K562 (cell line): ENCODE data around the gene SMOC2. TPM values are rescaled to one million over a fixed set of nuclear protein-coding genes. Genes with fewer than 3 reads are reported as not detected.

Source experiments
- ATAC-seq: fragments of 200-7000 bp; cut with Tn5 transposase; 3 replicates; pipeline ENCODE4 v1.9.1; 2020; ENCODE audit warnings: moderate library complexity
- BruUV-seq: library from RNA; stranded (reverse); fragments of 400-500 nt; replicated peaks from 2 replicates; lab custom pipeline; 2021; lab: Mats Ljungman, UMichigan
- CTCF ChIA-PET: fragments of 300-600 bp; formaldehyde crosslinking; extraction: SDS; loops from one replicate; lab custom pipeline; 2021; ENCODE audit warnings: low intra/inter-chr PET ratio; lab: Yijun Ruan, JAX
- POLR2A ChIA-PET: fragments of 300-600, 350-650 bp; sonication (Branson Sonifier 250); formaldehyde crosslinking; extraction: SDS; loops from one replicate; lab custom pipeline; 2021; ENCODE audit warnings: antibody characterized with exemption, inconsistent platforms; lab: Yijun Ruan, JAX
- DNase-seq, 4 experiments: peaks; one replicate each; pipeline versions ENCODE4 v3.0.0 to v3.0.0-alpha.2; 2011 to 2018; ENCODE audit warnings: low spot score in 3 of 4, mixed read lengths in 3 of 4; ENCODE audit errors: extremely low read depth in 1 of 4
- FAIRE-seq: peaks from 2 replicates; lab custom pipeline; 2011; peaks lifted over from hg19 to GRCh38; lab: Jason Lieb, UNC
- H2AFZ ChIP-seq: 2 replicates; pipeline ENCODE4 v1.6.0; 2011; ENCODE audit warnings: low read depth, low read length, control low read depth, inconsistent platforms
- H3K27ac ChIP-seq: fragments of 200-600 bp; 3 replicates; pipeline ENCODE4 v1.8.0; 2011; ENCODE audit warnings: low read depth, mild to moderate bottlenecking, control low read depth, inconsistent platforms, low read length, moderate library complexity, mixed read lengths; ENCODE audit errors: extremely low read depth
- H3K27me3 ChIP-seq, 2 experiments: fragments of 300-600 bp in 1 of 2; 2 replicates in 1 of 2; 3 replicates in 1 of 2; pipeline versions ENCODE4 v1.6.0 to v1.8.0; 2011; ENCODE audit warnings: inconsistent platforms in 2 of 2, low read length in 2 of 2, mild to moderate bottlenecking in 1 of 2, mixed read lengths in 1 of 2, moderate library complexity in 1 of 2; ENCODE audit not compliant: control insufficient read depth in 2 of 2, insufficient read depth in 2 of 2
- H3K36me3 ChIP-seq: fragments of 300-600 bp; 3 replicates; pipeline ENCODE4 v1.8.0; 2011; ENCODE audit warnings: mild to moderate bottlenecking, low read length, inconsistent platforms; ENCODE audit not compliant: control insufficient read depth, insufficient read depth
- H3K4me1 ChIP-seq, 2 experiments: fragments of 200-600 bp in 1 of 2; replicated peaks in 1 of 2; 2 replicates in 1 of 2; 3 replicates in 1 of 2; pipeline versions ENCODE4 v1.5.1 to v1.8.0; 2011; ENCODE audit warnings: inconsistent platforms in 2 of 2, low read length in 2 of 2, mild to moderate bottlenecking in 1 of 2, mixed read lengths in 1 of 2, moderate library complexity in 1 of 2; ENCODE audit not compliant: control insufficient read depth in 2 of 2, insufficient read depth in 2 of 2
- H3K4me2 ChIP-seq: 2 replicates; pipeline ENCODE4 v1.6.1; 2011; ENCODE audit warnings: low read length, control low read depth, inconsistent platforms, mixed read lengths; ENCODE audit not compliant: insufficient read depth
- H3K4me3 ChIP-seq: fragments of 200-600 bp; sonication (generic), shearing (Covaris generic); 2 replicates; pipeline ENCODE4 v1.5.1; 2016; ENCODE audit warnings: control low read depth, inconsistent platforms
- H3K79me2 ChIP-seq: fragments of 200-600 bp; 3 replicates; pipeline ENCODE4 v1.8.0; 2011; ENCODE audit warnings: low read length, inconsistent platforms; ENCODE audit not compliant: control insufficient read depth, insufficient read depth
- H3K9ac ChIP-seq, 2 experiments: 2 replicates each; pipeline versions ENCODE4 v1.6.0 to v1.6.1; 2011; ENCODE audit warnings: low read depth in 2 of 2, low read length in 2 of 2, control low read depth in 1 of 2, inconsistent platforms in 1 of 2, mild to moderate bottlenecking in 1 of 2, mixed read lengths in 1 of 2; ENCODE audit not compliant: insufficient read depth in 1 of 2
- H3K9me1 ChIP-seq: one replicate; pipeline ENCODE4 v1.6.0; 2011; ENCODE audit warnings: inconsistent platforms, mild to moderate bottlenecking, low read length, moderate library complexity; ENCODE audit not compliant: control insufficient read depth, insufficient read depth
- H3K9me3 ChIP-seq: replicated peaks from 2 replicates; pipeline ENCODE4 v1.5.1; 2011; ENCODE audit warnings: low read depth, low read length, inconsistent platforms; ENCODE audit not compliant: control insufficient read depth, insufficient read depth
- H4K20me1 ChIP-seq: replicated peaks from 2 replicates; pipeline ENCODE4 v1.6.1; 2011; ENCODE audit warnings: low read length, inconsistent platforms, mixed read lengths; ENCODE audit not compliant: control insufficient read depth, insufficient read depth
- BRF1 ChIP-seq: IDR thresholded peaks from 3 replicates; pipeline ENCODE4 v1.6.1; 2011; ENCODE audit warnings: borderline replicate concordance, mild to moderate bottlenecking; ENCODE audit not compliant: insufficient read length; ENCODE audit errors: extremely low read depth
- CREM ChIP-seq: IDR thresholded peaks from 2 replicates; pipeline ENCODE4 v1.6.1; 2014; ENCODE audit warnings: antibody characterized with exemption, low read depth
- GMEB1 ChIP-seq: fragments of 250-450 bp; sonication (Bioruptor Pico); IDR thresholded peaks from 2 replicates; pipeline ENCODE4 v1.4.0; 2020; ENCODE audit warnings: mild to moderate bottlenecking
- HDAC6 ChIP-seq: IDR thresholded peaks from 2 replicates; pipeline ENCODE4 v1.6.1; 2012; ENCODE audit warnings: low read depth, mild to moderate bottlenecking, control low read depth, inconsistent platforms, low read length, moderate library complexity
- HDAC8 ChIP-seq: fragments of 450-650 bp; IDR thresholded peaks from 2 replicates; pipeline ENCODE4 v1.6.1; 2016; ENCODE audit warnings: mild to moderate bottlenecking, missing genetic modification characterization, moderate library complexity, missing compliant biosample characterization
- NCOA4 ChIP-seq: fragments of 450-650 bp; IDR thresholded peaks from 2 replicates; pipeline ENCODE4 v1.6.1; 2018; ENCODE audit warnings: mild to moderate bottlenecking; ENCODE audit not compliant: partially characterized antibody
- NR2F6 ChIP-seq: fragments of 450-650 bp; formaldehyde crosslinking; IDR thresholded peaks from 2 replicates; pipeline ENCODE4 v1.4.0; 2020; ENCODE audit warnings: mild to moderate bottlenecking
- NRF1 ChIP-seq, 2 experiments: fragments of 450-650 bp; IDR thresholded peaks in 1 of 2; conservative IDR thresholded peaks in 1 of 2; 2 replicates each; pipeline ENCODE4 v1.6.1; 2014; ENCODE audit warnings: mild to moderate bottlenecking in 2 of 2
- PHF8 ChIP-seq: fragments of 200-600 bp; sonication (generic); IDR thresholded peaks from 2 replicates; pipeline ENCODE4 v1.6.1; 2012; ENCODE audit warnings: mixed run types, mild to moderate bottlenecking, inconsistent platforms, low read length, moderate library complexity, borderline replicate concordance
- U2AF2 ChIP-seq: fragments of 200-400 bp; formaldehyde crosslinking; optimal IDR thresholded peaks from 2 replicates; pipeline ENCODE3; 2017; ENCODE audit warnings: low read depth, mild to moderate bottlenecking, low read length
- VEZF1 ChIP-seq: fragments of 200-800 bp; sonication (Bioruptor generic); IDR thresholded peaks from 2 replicates; pipeline ENCODE4 v1.6.1; 2017; ENCODE audit warnings: missing genetic modification characterization, missing compliant biosample characterization
- YY1 ChIP-seq, 3 experiments: IDR thresholded peaks; 2 replicates each; pipeline ENCODE4 v1.6.1; 2011; ENCODE audit warnings: low read length in 2 of 3, mild to moderate bottlenecking in 2 of 3, moderate library complexity in 2 of 3, borderline replicate concordance in 1 of 3, control low read depth in 1 of 3, low read depth in 1 of 3; ENCODE audit not compliant: insufficient read depth in 3 of 3, insufficient replicate concordance in 2 of 3, control insufficient read depth in 1 of 3, insufficient read length in 1 of 3; ENCODE audit errors: extremely low read depth in 1 of 3
- ZBTB8A ChIP-seq: fragments of 450-650 bp; IDR thresholded peaks from 2 replicates; pipeline ENCODE4 v1.6.1; 2018; ENCODE audit warnings: mild to moderate bottlenecking, moderate library complexity; ENCODE audit not compliant: partially characterized antibody
- ZFX ChIP-seq: sonication (generic); formaldehyde crosslinking; IDR thresholded peaks from 2 replicates; pipeline ENCODE4 v1.8.0; 2022; ENCODE audit warnings: mild to moderate bottlenecking, missing genetic modification reagents, moderate library complexity
- ZNF445 ChIP-seq: fragments of 250-450 bp; sonication (Bioruptor Pico); IDR thresholded peaks from 2 replicates; pipeline ENCODE4 v1.4.0; 2020; ENCODE audit warnings: low read depth, mild to moderate bottlenecking, moderate library complexity
- ZNF589 ChIP-seq: fragments of 200-800 bp; sonication (Bioruptor generic); IDR thresholded peaks from 2 replicates; pipeline ENCODE4 v1.6.1; 2016; ENCODE audit warnings: low read depth, missing genetic modification characterization, missing compliant biosample characterization
- ZNF75A ChIP-seq: fragments of 450-650 bp; formaldehyde crosslinking; IDR thresholded peaks from 2 replicates; pipeline ENCODE4 v1.4.0; 2020; ENCODE audit warnings: mild to moderate bottlenecking
- WGBS: fragments of 100-300 bp; shearing (Covaris generic); methylation state at CpG from one replicate; pipeline ENCODE4 v1.1.6; 2016; ENCODE audit warnings: low coverage, mixed read lengths; ENCODE audit not compliant: insufficient coverage; ENCODE audit errors: missing lambda C conversion rate; 5-methylcytosine and 5-hydroxymethylcytosine counted together
- in situ Hi-C: fragments of 300-500 bp; cut with MboI; formaldehyde crosslinking; loops from 4 replicates; pipeline ENCODE4 v1.15.0; 2018; ENCODE audit warnings: inconsistent platforms, mixed read lengths
- intact Hi-C: fragments of 100-400 bp; cut with micrococcal nuclease; formaldehyde crosslinking; loops from 2 replicates; pipeline ENCODE4 v1.14.2; 2022
- polyA plus RNA-seq, 8 experiments: library from polyadenylated mRNA; depleted of rRNA in 4 of 8; stranded (reverse) in 5 of 8; unstranded in 3 of 8; fragments of >200 nt; fragmentation: Nextera tagmentation in 2 of 8; fragmentation: Illumina TruSeq in 1 of 8; extraction: Ambion mirVana in 2 of 8; extraction: Trizol in 1 of 8; gene quantifications; 2 replicates each; pipeline versions ENCODE4 v1.2.1 to v1.2.3, GENCODE V29; 2011 to 2014; ENCODE audit warnings: inconsistent platforms in 1 of 8, missing spikeins in 1 of 8
- total RNA-seq, 7 experiments: library from RNA; depleted of rRNA in 6 of 7; stranded (reverse); fragments of >200 nt in 6 of 7; fragmentation: Illumina TruSeq in 2 of 7; extraction: Trizol in 2 of 7; gene quantifications; 2 replicates each; pipeline versions ENCODE4 v1.2.1 to v1.2.3, GENCODE V29; 2011 to 2021; ENCODE audit warnings: low replicate concordance in 1 of 7

The SMOC2 gene
- total and polyA plus RNA-seq, 9 of the 15 experiments (the other 6 are each of a cell fraction or from before 2014, with no cell fraction given) = 0.45 to 2.3 (median 1.1) TPM

GRCh38 chr6:168413018-168413720 is 27.8 kb upstream of the SMOC2 start:
- ATAC-seq (peak; percentile 87), DNase-seq (peak; percentile 74 to 84 (median 80)), FAIRE-seq (no peak)
- 19% methylated on average over 29 of the region's 59 CpGs for WGBS
- peak overlapping the region; percentile 64 for H3K4me2 ChIP-seq
- ChIA-PET POLR2A (interaction anchor here (0.6 kb wide), 2 partner anchors 28 to 44 kb away, joined by 3 to 4 read pairs; no protein-coding TSS in a partner anchor), CTCF (no interaction called here)
- BruUV-seq = no TSS peak
- H2AFZ ChIP-seq = peak overlapping the region; percentile 72
- peaks cover 11% of the 10 kb centered on the region for H3K79me2 ChIP-seq
- in situ Hi-C loops (no loop called here), intact Hi-C loops (no loop called here)
- H3K4me3 ChIP-seq = peak overlapping the region; percentile 44
- H3K4me1 ChIP-seq = peaks cover 0 to 19% of the 10 kb centered on the region in 2 experiments; a peak in 2 of 5 replicates
- peak overlapping the region; percentile 54 to 89 for H3K9ac ChIP-seq
- H3K9me1 ChIP-seq = peaks cover 3% of the 10 kb centered on the region
- peak overlapping the region; percentile 52; the same call in 2 of the 3 replicates for H3K27ac ChIP-seq
- peaks cover 2% of the 10 kb centered on the region; the same call in 1 of the 3 replicates for H3K36me3 ChIP-seq
- H3K9me3 ChIP-seq = no peaks in the 10 kb centered on the region
- H4K20me1 ChIP-seq = no peaks in the 10 kb centered on the region
- peaks cover 22 to 82% of the 10 kb centered on the region in 2 experiments for H3K27me3 ChIP-seq
- TF ChIP-seq ZBTB8A (no peak), ZNF589 (CRISPR knock-in tag) (peak; percentile 63; the same call in 1 of the 2 replicates), VEZF1 (CRISPR knock-in tag) (peak; percentile 94), HDAC8 (tag) (no peak), ZNF75A (CRISPR knock-in tag) (no peak), GMEB1 (CRISPR knock-in tag) (peak; percentile 87), HDAC6 (no peak), PHF8 (peak; percentile 60; the same call in 1 of the 2 replicates), ZFX (peak; percentile 26; the same call in 1 of the 2 replicates), BRF1 (no peak), ZNF445 (no peak), YY1 (IDR thresholded peaks at IDR 0.05; ENCODE audit: borderline replicate concordance in 1 of 3, control insufficient read depth in 1 of 3, extremely low read depth in 1 of 3, insufficient read depth in 3 of 3, insufficient read length in 1 of 3, insufficient replicate concordance in 2 of 3, low read depth in 1 of 3, low read length in 2 of 3) (peak in 2 of 3 experiments; percentile 9 to 75), NCOA4 (no peak), NR2F6 (CRISPR knock-in tag) (no peak), U2AF2 (no peak), CREM (0 out of 2 replicates have a peak, but pooled peaks have one; percentile 20), NRF1 (conservative IDR thresholded peaks at IDR 0.05 in 1 of 2, IDR thresholded peaks at IDR 0.05 in 1 of 2) (peak; percentile 59 to 73)
